Activated effector memory CD4-positive, alpha-beta T cell treated with Interleukin-2 at 50 U/mL for 16 hours (primary cell): ENCODE data around the gene ASPHD2.
A peak's percentile ranks its signal among the peaks of the same experiment; 100 is the strongest.

Experiments used
- DNase-seq: peaks from one replicate; pipeline ENCODE4 v3.0.0-alpha.2; 2020

Gene ASPHD2

DNA sequence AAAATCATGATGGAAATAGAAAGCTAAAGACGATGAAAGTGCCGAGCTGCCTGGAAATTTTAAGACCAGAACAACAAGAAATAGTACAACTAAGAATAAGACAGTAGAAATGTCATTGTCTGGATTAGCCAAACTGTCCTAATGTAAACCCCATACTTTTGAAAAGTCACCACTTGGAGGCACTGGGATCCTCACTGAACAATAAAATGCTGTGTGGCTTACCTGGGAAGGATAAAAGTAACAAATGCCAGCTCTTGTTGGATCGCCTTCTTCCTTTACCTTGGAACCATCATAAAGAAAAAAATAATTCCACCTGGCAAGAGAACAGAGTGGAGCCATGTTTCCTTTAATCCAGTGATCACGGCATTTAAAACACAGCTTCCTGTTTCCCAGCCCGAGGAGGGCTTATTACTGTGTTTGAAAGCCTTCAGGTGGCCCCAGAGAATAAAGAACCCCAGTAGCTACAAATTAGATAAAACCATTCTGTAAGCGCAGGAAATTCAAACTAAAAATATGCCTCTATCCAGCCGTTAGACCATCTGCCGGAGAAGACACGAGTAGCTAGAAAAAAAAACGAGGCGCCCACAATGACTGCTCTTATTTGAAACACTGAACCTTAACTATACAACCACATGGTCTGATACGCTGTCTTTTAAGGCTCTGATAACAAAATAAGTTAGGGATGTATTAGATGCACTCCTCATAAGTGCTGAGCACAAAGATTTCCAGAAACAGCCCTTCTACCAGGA, 50.2 kb downstream of the ASPHD2 start:
- no peak for DNase-seq

DNA sequence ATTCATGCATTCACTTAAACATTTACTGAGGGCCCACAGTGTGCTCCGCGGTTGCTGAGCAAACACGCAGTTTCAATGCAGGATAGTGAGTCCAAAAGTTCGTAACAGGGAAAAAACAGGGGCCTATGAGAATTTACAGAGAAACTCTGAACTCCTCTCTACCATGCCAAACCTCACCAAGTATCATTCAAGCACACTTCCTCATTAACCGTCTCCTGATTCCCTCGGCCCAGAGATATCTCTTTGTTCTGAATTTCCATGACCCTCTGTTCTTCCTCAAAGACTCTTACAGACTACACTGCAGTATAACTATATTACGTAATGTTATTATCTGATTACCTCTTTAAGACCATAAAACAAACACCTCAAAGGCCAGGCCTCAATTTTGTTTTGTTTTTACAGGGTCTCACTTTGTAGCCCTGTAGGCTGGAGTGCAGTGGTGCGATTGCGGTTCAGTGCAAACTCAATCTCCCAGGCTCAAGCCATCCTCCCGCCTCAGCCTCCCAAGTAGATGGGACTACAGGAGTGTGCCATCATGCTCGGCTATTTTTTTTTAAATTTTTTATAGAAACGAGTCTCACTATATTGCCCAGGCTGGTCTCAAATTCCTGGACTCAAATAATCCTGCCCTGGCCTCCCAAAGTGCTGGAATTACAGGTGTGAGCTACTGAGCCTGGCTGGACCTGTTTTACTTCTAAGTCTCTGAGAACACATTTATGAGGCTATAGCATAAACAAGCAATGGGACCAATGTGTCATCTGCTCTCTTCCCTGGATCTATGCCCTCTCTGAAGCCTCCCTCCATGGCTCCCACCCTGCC, 50.9 kb downstream of the ASPHD2 start:
- DNase-seq, result no peak

DNA sequence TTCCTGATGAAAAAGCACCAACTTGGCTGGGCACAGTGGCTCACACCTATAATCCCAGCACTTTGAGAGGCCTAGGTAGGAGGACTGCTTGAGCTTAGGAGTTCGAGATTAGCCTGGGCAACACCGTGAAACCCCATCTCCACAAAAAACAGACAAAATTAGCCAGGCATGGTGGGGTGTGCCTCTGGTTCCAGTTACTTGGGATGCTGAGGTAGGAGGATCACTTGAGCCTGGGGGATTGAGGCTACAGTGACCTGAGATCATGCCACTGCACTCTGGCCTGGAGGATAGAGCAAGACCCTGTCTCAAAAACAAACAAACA, 51.5 kb downstream of the ASPHD2 start:
- DNase-seq, result no peak

DNA sequence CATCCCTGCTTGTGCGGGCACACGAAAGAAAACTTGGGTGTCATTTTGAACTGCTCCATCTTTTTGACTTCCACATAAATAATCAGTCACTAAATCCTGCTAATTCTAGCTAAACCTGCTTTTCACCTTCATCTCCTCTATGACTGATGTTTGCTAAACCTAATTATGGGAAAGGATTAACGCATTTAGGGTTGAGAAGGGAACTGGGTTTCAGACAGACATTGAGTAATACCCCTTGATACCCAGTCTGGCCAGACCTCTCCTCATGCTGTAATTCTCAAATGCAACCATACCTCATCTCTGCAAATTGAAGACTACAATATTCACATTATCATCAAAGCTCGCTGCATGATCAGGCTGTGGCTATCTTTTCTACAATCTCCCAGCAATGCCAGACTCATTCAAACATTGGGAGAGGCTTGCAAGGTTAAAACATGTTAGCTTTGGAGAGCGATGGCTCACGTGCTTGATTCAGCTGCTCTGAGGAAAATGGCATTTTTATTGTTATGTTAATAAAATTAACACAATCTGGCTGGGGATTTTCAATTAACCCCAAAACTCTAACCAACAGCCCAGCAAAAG, 52.1 kb downstream of the ASPHD2 start:
- DNase-seq, result no peak

DNA sequence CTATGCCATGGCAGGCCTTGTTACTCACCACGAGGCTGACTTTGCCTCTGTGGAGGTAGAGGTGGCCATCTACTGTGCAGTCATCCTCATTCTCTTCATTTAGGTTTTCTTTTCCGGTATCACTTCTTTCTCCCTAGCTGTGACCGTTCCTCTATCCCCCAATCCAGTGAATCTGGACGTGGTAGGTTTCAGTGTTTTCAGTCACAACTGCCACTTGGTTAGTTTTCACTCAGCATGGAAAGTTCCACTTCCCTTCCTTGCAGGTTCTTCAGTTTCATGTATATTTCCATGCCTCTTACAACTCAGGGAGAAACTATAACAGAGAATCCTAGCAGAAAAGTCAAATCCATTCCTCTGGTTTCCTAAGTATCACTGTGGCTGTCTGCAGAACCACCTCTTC, 52.6 kb downstream of the ASPHD2 start:
- DNase-seq, result no peak

DNA sequence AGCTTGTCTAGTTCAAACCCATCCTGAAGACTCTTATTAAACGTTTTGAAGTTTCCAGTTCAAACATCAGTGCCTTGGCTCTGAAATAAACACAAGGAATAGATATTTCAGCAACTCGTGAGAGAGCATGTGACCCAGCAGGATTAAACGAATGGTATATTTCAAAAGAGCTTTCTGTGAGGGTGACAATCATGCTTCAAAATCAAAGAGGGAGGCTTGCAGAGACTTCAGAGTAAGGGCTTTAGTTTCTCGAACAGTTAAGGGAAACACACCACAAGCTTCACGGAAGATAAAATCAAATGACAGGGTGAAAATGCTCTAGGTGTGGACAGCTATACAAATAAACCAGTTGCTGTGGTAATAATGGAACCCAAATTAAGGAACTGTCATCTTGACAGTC, 53.1 kb downstream of the ASPHD2 start:
- no peak for DNase-seq

DNA sequence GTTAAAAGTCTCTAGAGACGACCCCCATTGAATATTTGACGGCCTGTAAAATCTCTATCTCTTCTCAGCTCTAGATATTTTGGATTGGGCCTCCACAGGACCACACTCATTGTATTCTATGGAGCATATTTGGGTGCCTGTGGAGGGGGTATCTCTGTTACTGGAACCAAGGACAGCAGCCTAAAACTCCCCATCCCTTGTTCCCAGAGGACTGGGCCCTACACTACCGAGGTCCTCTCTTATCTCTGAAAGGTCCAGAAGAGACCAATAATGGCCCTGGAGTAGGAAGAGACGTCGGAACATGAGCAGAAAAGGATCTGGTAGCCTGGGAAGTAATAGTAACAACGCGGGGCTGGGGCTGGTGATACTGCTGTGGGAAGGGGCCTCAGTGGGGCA, 54.0 kb downstream of the ASPHD2 start:
- no peak for DNase-seq

DNA sequence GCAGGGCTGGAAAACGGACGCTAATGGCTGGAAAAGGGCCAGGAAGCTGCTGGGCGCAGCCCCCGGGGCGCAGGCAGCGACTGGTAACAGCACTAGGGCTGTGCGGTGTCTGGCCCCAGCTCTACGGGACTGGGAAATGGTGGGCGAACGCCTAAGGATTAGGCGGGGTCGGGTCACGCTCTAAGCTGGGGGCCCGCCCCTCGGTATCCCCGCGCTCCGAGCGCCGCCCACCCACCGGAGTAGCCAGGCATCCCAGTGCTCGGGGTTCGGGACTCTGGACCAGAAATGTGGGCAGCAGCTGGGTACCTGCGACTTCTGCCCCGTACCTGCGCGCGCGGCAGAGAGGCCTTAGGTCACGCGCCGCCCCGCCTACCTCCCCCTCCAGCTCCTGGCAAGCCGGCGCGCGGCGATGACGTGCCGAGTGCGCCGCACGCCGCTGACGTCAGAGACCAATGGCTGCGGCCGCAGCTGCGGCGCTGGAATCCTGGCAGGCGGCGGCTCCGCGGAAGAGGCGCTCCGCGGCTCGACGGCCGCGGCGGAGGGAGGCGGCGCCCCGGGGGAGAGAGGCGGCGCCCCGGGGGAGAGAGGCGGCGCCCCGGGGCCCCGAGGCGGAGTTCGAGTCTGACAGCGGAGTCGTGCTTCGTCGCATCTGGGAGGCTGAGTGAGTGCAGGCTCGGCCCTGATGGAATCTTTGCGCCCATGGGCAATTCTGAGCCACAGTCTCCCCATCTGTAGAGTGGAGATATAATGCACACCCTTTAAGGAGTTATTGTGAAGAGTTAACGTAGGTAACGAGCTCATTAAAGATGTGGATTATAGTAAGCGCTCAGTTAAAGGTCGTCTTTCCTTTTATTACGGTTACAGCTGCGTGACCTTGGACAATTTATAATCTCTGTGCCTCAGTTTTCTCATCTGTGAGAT, 54.6 kb downstream of the ASPHD2 start, which contains the start of the genes HPS4 and SRRD:
Gene HPS4 (minus strand): TSS at position 345 of the 921 bp plus-strand sequence. CDS start 2,021 bp downstream, outside the sequence.
Gene SRRD (plus strand): TSS at position 439 of the 921 bp plus-strand sequence. CDS start 14 bp downstream, at position 453.
- peak; percentile 90 for DNase-seq

DNA sequence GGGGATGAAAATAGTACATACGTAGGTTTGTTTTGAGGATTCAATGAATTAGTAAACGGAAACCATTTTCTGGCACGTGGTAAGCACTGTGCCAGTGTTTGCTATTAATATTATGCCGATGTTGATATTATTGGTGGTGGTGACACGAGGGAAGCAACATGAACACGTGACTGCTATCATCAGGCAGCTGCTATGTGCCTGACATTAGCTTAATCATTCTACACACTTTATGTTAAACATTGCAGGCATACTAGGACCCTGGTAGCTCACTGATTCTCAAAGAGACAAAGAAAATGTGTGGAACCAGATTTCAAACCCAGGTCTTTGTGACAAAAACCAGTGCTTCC, 55.3 kb downstream of the ASPHD2 start:
- no peak for DNase-seq

DNA sequence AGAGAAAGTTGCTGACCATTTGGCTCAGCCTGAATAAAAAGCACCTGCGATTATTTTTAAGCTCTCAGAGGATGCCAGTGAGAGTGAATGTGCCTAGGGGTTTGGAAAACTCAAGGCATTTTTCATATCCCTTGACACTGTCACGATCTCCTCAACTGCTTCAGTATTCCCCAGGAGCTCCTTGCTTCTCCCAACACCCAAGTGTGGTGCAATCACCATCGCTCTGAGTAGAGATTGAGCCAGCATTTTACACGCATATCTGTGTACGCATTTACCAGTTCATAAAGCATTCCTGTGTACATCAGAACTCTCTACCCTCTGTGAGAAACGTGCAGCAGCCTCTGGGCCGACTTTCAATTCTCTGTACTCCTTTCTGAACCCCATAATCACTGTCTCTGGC, 56.0 kb downstream of the ASPHD2 start:
- DNase-seq, result no peak

DNA sequence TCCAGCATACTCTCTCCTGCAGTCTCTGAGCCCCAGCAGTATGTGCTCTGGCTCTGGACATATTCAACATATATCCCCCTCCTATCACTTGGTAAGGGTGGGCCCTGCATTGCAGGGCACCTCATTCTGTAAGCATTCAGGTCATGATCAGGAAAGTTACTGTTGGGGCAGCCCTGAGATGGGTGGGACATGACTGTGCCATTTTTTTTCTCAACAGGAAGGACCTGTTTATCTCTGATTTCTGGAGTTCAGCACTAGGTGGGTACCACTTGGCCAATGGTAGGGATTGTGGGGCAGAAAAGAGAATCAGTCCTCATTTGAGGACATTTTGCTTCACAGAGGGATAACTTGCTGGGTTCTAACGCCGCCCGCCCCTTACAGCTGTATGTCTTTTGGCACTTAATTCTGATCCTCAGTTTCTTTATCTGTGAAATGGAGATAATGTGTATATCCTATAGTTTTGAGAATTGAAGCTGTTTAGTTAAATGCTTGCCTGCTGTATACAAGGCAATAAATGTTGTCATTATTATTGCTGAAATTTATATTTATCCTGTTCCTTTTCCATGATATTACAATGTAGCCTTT, 56.8 kb downstream of the ASPHD2 start:
- DNase-seq, result no peak

DNA sequence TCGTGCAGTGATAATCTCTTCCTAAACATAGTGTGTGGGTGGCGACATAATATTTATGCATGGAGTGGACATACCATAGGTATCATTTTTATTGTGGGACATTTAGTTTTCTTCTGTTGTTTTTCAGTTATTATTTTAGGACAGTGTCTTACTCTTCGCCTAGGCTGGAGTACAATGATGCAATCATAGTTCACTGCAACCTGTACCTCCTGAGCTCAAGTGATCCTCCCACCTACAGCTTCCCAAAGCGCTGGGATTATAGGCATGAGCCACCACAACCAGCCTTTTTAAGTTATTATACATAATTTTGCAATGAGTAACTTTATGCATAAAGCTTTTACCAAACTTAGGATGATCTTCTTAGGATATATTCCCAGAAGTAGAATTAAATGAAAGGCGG, 57.3 kb downstream of the ASPHD2 start:
- DNase-seq, result no peak

DNA sequence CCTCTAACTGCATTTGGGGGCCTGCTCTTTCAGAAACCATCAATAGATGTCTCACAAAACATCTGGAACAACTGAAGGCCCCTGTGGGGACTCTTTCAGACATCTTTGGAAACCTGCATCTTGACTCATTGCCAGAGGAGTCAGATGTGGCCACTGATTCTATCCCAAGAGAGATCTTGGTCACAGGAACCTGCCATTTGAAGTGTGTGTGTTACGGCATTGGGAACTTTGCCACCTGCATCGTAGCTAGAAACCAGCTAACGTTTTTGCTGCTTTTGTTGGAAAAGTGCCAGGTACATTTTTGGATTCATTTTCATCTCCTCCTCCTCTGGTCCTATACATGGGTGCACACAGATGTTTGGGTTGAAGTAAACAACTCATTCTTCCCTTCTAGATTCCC, 58.9 kb downstream of the ASPHD2 start:
- no peak for DNase-seq

DNA sequence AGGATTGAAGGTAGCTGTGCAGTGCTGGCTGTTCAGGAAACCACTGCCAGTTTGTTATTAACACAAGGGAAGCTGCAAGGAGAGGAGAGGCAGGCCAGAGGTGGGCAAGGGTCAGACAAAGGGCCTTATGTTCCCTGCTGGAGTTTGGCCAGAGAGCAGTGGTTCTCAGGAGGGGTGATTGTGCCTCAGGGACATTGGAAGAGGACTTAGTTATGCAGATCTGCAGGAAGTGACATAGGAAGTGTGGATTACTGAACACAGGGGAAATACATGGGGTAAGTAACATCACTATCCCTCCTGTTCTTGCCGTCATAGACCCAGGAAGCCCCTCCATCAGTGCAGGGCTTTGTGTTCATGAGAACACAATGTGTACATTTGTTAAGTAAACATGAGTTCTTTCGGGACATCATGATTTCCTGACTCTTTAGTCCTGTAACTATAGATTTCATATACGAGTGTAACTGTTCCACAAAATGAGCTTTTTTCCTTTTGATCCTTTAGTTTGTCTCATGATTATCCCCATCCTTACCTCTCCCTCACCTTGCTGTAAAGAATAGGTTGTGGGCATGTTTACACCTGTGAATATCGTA, 60.5 kb downstream of the ASPHD2 start:
- DNase-seq, result no peak

DNA sequence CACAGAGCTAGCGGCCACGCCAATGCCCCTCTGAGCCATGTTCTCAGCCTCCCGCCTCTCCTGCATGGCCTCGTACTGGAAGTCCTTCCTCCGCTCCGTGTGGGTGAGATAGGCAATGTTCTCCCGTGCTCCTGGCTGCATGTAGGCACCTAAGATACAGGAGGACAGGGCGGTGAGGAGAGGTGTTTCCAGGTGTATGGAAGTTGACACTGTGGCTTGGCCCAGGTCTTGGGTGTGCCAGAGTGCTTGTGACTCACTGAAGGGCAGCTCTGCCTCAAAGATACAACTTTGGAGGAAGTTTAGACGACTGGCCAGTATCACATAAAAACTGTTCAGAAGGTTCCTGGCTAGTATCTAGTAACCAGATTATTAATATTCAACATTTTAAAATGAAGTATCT, 63.2 kb downstream of the ASPHD2 start:
- no peak for DNase-seq

DNA sequence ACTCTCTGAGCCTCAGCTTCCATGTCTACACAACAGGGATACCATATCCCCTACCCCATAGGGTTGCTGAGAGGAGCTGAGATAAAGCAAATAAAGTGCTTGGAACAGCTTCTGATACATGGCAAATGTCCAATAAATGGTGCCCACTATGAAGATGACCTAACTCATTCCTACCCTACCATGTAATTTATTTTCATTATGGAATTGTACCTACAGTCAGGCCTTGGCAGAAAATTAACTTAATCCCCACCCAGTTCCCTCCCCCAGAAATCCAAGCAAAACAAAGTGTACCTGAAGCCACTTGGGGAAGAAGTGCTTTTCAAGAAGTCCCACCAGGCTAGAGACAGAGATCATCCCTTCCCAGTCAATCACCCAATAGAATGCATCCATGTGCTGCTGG, 65.4 kb downstream of the ASPHD2 start:
- DNase-seq, result no peak
